Measurements from ENCODE around the gene SH3RF1. TPM values are rescaled to one million over a fixed set of nuclear protein-coding genes. Genes with fewer than 3 reads are reported as not detected.
A peak's percentile ranks its signal among the peaks of the same experiment; 100 is the strongest.

SH3RF1 gene
- total RNA-seq, 1 donor from 2014 or later = 21.6 TPM

GRCh38 chr4:169124661-169125060 is 146.1 kb downstream of the SH3RF1 start:
- Mint-ChIP-seq H3K36me3 (peaks cover 43% of the 10 kb centered on the region), H3K4me3 (no peak overlapping the region), H3K27ac (no peak overlapping the region)

GRCh38 chr4:169122422-169122821 is 148.3 kb downstream of the SH3RF1 start:
- Mint-ChIP-seq H3K4me3 (no peak overlapping the region), H3K4me1 (ENCODE audit: unreplicated experiment) (peaks cover 34% of the 10 kb centered on the region), H3K27ac (no peak overlapping the region), H3K36me3 (peaks cover 38% of the 10 kb centered on the region), H3K9me3 (no peaks in the 10 kb centered on the region), H3K27me3 (no peaks in the 10 kb centered on the region)
- DNase-seq (ENCODE audit: extremely low spot score, unreplicated experiment) = no peak
- TF ChIP-seq CTCF (conservative IDR thresholded peaks at IDR 0.05) = no peak

More at GRCh38 chr4:169124661-169125060, 146.1 kb downstream of the SH3RF1 start:
- no peaks in the 10 kb centered on the region for H3K9me3 Mint-ChIP-seq
- DNase-seq (ENCODE audit: extremely low spot score, unreplicated experiment) = no peak
- H3K4me1 Mint-ChIP-seq (ENCODE audit: unreplicated experiment) = peaks cover 34% of the 10 kb centered on the region
- TF ChIP-seq CTCF (conservative IDR thresholded peaks at IDR 0.05) = no peak
- no peaks in the 10 kb centered on the region for H3K27me3 Mint-ChIP-seq

- no peak for TF ChIP-seq CTCF (conservative IDR thresholded peaks at IDR 0.05)
- H3K36me3 Mint-ChIP-seq = peaks cover 41% of the 10 kb centered on the region
Measured at GRCh38 chr4:169121861-169122382, 148.8 kb downstream of the SH3RF1 start.

GRCh38 chr4:169120624-169121023 is 150.1 kb downstream of the SH3RF1 start:
- Mint-ChIP-seq H3K4me1 (ENCODE audit: unreplicated experiment) (peaks cover 41% of the 10 kb centered on the region), H3K27me3 (no peaks in the 10 kb centered on the region), H3K27ac (no peak overlapping the region), H3K9me3 (no peaks in the 10 kb centered on the region), H3K4me3 (no peak overlapping the region), H3K36me3 (peaks cover 45% of the 10 kb centered on the region)
- DNase-seq (ENCODE audit: extremely low spot score, unreplicated experiment) = no peak
- TF ChIP-seq CTCF (conservative IDR thresholded peaks at IDR 0.05) = no peak

More at GRCh38 chr4:169121861-169122382, 148.8 kb downstream of the SH3RF1 start:
- Mint-ChIP-seq H3K4me1 (ENCODE audit: unreplicated experiment) (peaks cover 34% of the 10 kb centered on the region), H3K27me3 (no peaks in the 10 kb centered on the region), H3K4me3 (no peak overlapping the region), H3K27ac (peak overlapping the region; percentile 63), H3K9me3 (no peaks in the 10 kb centered on the region)
- no peak for DNase-seq (ENCODE audit: extremely low spot score, unreplicated experiment)

GRCh38 chr4:169119536-169119935 is 151.2 kb downstream of the SH3RF1 start:
- H3K4me3 Mint-ChIP-seq = no peak overlapping the region
- H3K27ac Mint-ChIP-seq = no peak overlapping the region
- no peak for DNase-seq (ENCODE audit: extremely low spot score, unreplicated experiment)
- H3K27me3 Mint-ChIP-seq = no peaks in the 10 kb centered on the region
- no peaks in the 10 kb centered on the region for H3K9me3 Mint-ChIP-seq
- TF ChIP-seq CTCF (conservative IDR thresholded peaks at IDR 0.05) = no peak
- peaks cover 48% of the 10 kb centered on the region for H3K36me3 Mint-ChIP-seq
- peaks cover 39% of the 10 kb centered on the region for H3K4me1 Mint-ChIP-seq (ENCODE audit: unreplicated experiment)

All from type B pancreatic cell (in vitro differentiated cells).